Lower leg skin (tissue), 3 donors: Measurements from ENCODE around the gene FOXI1.

Experiments used
- CTCF ChIP-seq, 3 donors: fragments of 450-650 bp; IDR thresholded peaks; one replicate each; pipeline ENCODE4 v1.5.1; 2016; ENCODE audit warnings: antibody characterized with exemption in 3 of 3, mild to moderate bottlenecking in 3 of 3, moderate library complexity in 2 of 3
- POLR2A ChIP-seq, 2 donors: fragments of 450-650 bp; IDR thresholded peaks; one replicate each; pipeline ENCODE4 v1.6.1; 2016 to 2017; ENCODE audit warnings: antibody characterized with exemption in 2 of 2, mild to moderate bottlenecking in 1 of 2, moderate library complexity in 1 of 2

GRCh38 chr5:170136506-170136905 is 30.8 kb downstream of the FOXI1 start:
- TF ChIP-seq POLR2A (IDR thresholded peaks at IDR 0.05) (no peak), CTCF (IDR thresholded peaks at IDR 0.05) (no peak)
